Duodenal mucosa (tissue), 2 donors: ENCODE measurements around the gene C5orf52.
"Not testable (repeated sequence)": the region's sequence is repeated elsewhere in the genome, so short reads cannot be mapped to it uniquely, and the experiment has no call there.

ENCODE experiments used
- H3K27ac ChIP-seq: one replicate; pipeline ENCODE4 v1.7.0; 2013; ENCODE audit warnings: low read depth, low read length
- H3K27me3 ChIP-seq, 2 donors: one replicate each; pipeline ENCODE4 v1.7.0; 2013; ENCODE audit warnings: low read length in 2 of 2, control low read depth in 1 of 2; ENCODE audit not compliant: insufficient read depth in 2 of 2, control insufficient read depth in 1 of 2
- H3K36me3 ChIP-seq, 2 donors: one replicate each; pipeline ENCODE4 v1.7.0; 2013; ENCODE audit warnings: low read length in 2 of 2, control low read depth in 1 of 2; ENCODE audit not compliant: insufficient read depth in 2 of 2, control insufficient read depth in 1 of 2
- H3K4me1 ChIP-seq, 2 donors: one replicate each; pipeline ENCODE4 v1.7.0; 2013; ENCODE audit warnings: low read length in 2 of 2, control low read depth in 1 of 2; ENCODE audit not compliant: insufficient read depth in 2 of 2, control insufficient read depth in 1 of 2
- H3K4me3 ChIP-seq, 2 donors: one replicate each; pipeline ENCODE4 v1.7.0; 2013; ENCODE audit warnings: low read length in 2 of 2, low read depth in 1 of 2
- H3K9ac ChIP-seq, 2 donors: one replicate each; pipeline ENCODE4 v1.7.0; 2013; ENCODE audit warnings: low read length in 2 of 2, low read depth in 1 of 2
- H3K9me3 ChIP-seq, 2 donors: one replicate each; pipeline ENCODE4 v1.7.0; 2013; ENCODE audit warnings: low read length in 2 of 2, control low read depth in 1 of 2; ENCODE audit not compliant: control insufficient read depth in 1 of 2

The C5orf52 gene

DNA sequence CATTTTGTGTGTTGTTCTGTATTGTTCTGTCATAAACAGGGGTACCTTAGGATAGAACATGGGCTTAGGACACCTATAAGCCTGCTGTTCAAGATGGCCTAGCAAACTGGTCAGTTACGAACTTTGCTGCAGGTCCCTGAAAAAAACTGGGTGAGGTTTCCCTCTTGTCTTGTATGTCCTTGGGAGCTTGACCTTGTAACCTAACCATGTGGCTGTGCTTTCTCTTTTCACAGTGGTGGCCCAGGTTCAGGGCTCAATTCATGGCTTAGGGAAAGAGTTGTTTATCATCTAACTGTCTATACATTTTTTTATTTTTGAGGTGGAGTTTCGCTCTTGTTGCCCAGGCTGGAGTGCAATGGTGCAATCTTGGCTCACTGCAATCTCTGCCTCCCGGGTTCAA, 24.8 kb downstream of the C5orf52 start:
- H3K9ac ChIP-seq, H3K4me3 ChIP-seq, H3K4me1 ChIP-seq, H3K27me3 ChIP-seq, H3K36me3 ChIP-seq, H3K27ac ChIP-seq: not testable (repeated sequence)
- H3K9me3 ChIP-seq, result peaks cover 4 to 16% of the 10 kb centered on the region in 2 donors

DNA sequence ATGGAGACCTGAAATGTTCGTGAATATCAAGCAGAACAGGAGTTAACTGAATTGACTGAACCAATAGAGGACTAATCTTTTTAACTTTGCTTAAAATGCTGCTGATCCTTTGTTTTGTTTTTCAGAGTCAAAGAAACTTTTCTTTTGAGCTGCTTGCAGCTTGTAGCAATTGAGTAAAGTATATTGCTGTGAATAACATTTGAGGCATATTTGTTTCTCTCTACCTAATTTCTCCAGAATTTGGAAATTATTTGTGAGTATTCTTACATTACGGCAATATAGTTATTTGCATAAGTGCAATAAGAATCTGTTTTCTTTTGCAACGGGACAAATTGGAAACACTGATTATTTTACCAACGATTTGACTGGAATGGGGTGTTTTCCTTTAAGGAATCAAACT, 27.3 kb downstream of the C5orf52 start:
- peaks cover 4 to 16% of the 10 kb centered on the region in 2 donors for H3K9me3 ChIP-seq
- H3K27me3 ChIP-seq, H3K4me3 ChIP-seq, H3K9ac ChIP-seq, H3K4me1 ChIP-seq, H3K36me3 ChIP-seq, H3K27ac ChIP-seq: not testable (repeated sequence)

DNA sequence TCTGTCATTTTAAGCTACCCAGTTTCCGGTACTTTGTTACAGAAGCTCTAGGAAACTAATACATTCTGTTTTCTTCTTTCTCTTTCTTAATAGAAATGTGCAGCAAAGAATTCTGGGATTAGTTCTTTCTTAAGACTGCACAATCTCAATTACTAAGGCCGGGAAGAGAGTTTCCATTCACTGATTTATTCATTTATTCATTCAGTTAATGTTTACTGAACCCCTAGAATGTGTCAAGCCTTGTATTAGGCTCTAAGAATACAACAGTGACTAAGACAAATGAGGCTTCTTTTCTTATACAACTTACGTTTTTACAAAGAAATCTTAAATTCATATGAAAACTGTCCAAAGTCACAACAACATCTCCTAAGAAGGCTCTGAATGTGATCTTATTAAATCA, 32.4 kb downstream of the C5orf52 start:
- no peaks in the 10 kb centered on the region for H3K27me3 ChIP-seq
- peaks cover under 1 to 8% of the 10 kb centered on the region in 2 donors for H3K9me3 ChIP-seq
- no peak overlapping the region for H3K4me3 ChIP-seq
- no peak overlapping the region for H3K27ac ChIP-seq
- no peaks in the 10 kb centered on the region for H3K36me3 ChIP-seq
- no peaks in the 10 kb centered on the region for H3K4me1 ChIP-seq
- no peak overlapping the region for H3K9ac ChIP-seq

DNA sequence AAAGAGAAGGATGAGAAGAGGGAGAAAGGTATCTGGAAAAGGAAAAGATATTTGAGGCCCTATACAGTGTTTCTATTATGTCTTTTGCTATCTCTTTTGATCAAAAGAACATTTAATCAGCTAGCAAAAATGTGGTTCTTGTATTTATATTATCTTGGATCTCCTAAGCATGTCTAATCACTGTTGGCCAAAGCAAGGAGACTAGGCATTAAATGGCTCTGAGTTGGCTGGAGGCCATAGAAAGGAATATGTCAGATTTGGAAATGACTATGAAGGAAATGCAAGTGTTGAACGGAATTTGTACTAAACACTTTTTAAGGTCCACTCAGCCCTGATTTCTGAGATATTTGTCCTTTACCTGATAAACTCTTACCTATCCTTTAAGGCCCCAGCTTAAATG, 37.5 kb downstream of the C5orf52 start:
- Histone ChIP-seq H3K9ac (no peak overlapping the region), H3K4me1 (no peaks in the 10 kb centered on the region), H3K27ac (no peak overlapping the region), H3K36me3 (no peaks in the 10 kb centered on the region), H3K4me3 (no peak overlapping the region), H3K27me3 (no peaks in the 10 kb centered on the region), H3K9me3 (no peaks in the 10 kb centered on the region)

DNA sequence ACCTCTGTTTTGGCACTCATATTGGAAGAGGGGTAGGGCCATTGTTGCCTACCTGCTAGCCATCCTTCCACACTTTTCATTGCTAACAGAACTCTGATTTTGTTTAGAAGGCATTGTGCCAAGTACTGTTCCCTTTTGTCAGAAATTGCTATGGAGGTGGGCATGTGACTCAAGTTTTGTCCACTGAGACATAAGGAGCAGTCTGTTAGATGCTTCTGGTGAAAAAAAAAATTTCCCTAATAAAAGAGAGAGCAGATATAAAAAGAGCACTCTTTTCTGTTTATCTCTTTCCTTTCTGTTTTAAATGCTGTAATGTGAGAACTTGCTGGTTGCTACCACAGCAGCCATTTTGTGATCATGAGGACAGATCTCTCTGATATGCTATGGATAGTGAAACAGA, 38.0 kb downstream of the C5orf52 start:
- Histone ChIP-seq H3K4me1 (no peaks in the 10 kb centered on the region), H3K9me3 (no peaks in the 10 kb centered on the region), H3K27ac (no peak overlapping the region), H3K4me3 (no peak overlapping the region), H3K9ac (no peak overlapping the region), H3K36me3 (no peaks in the 10 kb centered on the region), H3K27me3 (no peaks in the 10 kb centered on the region)

DNA sequence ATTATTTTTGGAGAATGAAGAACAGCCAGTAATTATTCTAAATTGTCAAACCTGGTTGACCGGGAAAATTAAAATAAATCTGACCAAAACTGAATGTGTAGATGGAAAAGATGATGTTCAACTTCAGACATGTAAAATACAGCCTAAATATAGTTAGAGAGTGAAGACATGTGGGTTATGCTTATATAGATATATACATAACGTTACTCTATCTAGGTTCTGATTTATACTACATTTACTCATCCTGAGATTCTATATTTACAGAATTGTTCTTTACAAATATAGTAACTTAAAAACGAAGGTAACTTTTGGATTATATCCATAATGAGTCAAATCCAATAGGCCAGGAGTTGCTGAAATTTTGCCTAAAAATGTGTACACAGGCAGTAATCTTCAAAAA, 39.1 kb downstream of the C5orf52 start:
- Histone ChIP-seq H3K4me3 (no peak overlapping the region), H3K9me3 (no peaks in the 10 kb centered on the region), H3K4me1 (no peaks in the 10 kb centered on the region), H3K36me3 (no peaks in the 10 kb centered on the region), H3K27ac (no peak overlapping the region), H3K27me3 (no peaks in the 10 kb centered on the region), H3K9ac (no peak overlapping the region)

DNA sequence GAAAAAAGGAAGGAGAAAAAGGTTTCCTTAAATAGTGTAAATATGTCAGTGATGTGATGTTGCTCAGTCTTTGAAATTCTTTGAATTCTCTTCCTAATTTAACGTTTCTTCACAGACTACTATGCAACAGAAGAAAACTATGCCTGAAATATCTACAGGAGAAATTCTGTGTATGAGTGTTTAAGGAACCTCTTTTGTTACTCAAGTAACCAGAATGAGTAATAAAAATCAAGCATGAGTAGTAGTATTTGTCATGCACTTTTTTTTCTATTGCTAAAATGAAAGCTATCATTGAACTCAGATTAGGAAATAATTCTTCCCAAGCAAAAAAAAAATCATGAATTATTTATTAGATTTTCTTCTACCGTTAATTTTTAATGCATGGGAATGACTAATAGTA, 39.5 kb downstream of the C5orf52 start:
- no peak overlapping the region for H3K9ac ChIP-seq
- no peak overlapping the region for H3K4me3 ChIP-seq
- no peaks in the 10 kb centered on the region for H3K4me1 ChIP-seq
- no peaks in the 10 kb centered on the region for H3K27me3 ChIP-seq
- H3K9me3 ChIP-seq, result no peaks in the 10 kb centered on the region
- H3K27ac ChIP-seq, result no peak overlapping the region
- H3K36me3 ChIP-seq, result no peaks in the 10 kb centered on the region

DNA sequence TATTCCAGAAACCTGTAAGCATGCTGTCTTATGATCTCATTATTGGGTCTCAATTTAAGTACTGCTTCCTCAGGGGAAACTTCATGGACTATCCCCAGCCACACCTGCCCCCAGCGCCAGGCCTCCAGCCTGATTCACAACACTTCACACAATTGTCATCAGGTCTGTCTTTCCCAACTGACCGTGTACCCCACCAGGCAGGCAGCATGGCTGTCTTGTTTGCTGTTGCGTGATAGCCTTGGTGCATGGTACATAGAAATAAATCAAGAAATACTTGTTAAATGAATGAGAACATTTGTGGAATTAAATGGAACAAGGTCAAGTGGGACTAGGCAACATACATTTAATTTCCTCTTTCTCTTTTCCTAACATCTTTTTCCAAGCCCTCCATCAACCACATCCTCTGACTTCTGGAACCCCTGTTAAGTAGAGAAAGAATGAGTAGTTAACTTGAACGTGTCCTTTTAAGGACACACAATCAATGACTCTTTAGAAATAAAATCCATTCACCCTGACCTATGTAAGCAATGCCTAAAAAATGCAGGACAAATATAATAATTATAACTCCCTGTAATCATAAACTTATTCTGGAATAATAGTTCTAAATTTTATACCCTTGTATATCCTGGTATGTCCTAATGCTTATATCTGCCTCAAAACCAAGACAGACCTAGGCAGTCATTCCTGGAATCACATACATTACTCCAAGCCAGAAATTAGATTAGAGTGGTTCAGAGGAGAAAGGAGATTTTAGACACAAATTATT, 42.7 kb downstream of the C5orf52 start:
- Histone ChIP-seq H3K27ac (no peak overlapping the region), H3K9ac (no peak overlapping the region), H3K36me3 (no peaks in the 10 kb centered on the region), H3K9me3 (no peaks in the 10 kb centered on the region), H3K4me3 (no peak overlapping the region), H3K27me3 (no peaks in the 10 kb centered on the region), H3K4me1 (peaks cover 7 to 10% of the 10 kb centered on the region in 2 donors)

DNA sequence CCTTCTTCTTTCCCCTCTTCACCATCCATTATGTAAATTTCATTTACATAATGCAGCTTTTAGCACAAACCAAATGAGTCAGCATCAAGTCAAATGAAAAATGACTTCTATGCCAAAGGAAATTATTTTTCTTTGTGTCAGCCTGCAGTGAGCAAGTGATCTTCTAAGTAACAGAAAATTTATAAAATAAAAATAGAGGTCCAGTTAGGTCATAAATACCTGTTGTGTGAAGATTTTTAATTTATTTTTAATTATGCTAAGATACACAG, 43.2 kb downstream of the C5orf52 start:
- Histone ChIP-seq H3K27ac (no peak overlapping the region), H3K9ac (no peak overlapping the region)

DNA sequence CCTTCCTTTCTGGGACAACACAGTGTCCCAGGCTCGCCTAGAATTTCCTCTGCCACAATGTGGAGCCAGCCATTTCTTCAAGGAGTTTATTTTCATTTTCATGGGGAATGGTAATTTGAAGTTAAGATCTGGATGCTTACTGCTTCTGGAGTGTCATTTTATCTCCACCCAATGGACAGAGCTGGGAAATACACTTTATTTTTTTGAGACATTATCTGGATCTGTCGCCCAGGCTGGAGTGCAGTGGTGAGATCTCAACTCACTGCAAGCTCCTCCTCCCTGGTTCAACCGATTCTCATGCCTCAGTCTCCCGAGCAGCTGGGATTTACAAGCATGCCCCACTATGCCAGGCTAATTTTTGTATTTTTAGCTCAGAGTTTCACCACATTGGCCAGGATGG, 47.2 kb downstream of the C5orf52 start:
- H3K27me3 ChIP-seq, result no peaks in the 10 kb centered on the region
- no peak overlapping the region for H3K4me3 ChIP-seq
- H3K9ac ChIP-seq, result no peak overlapping the region
- no peak overlapping the region for H3K27ac ChIP-seq
- peaks cover 7 to 10% of the 10 kb centered on the region in 2 donors for H3K4me1 ChIP-seq
- no peaks in the 10 kb centered on the region for H3K36me3 ChIP-seq
- no peaks in the 10 kb centered on the region for H3K9me3 ChIP-seq

More for the DNA sequence above, 43.2 kb downstream of the C5orf52 start:
- H3K4me1 ChIP-seq, result peaks cover 7 to 10% of the 10 kb centered on the region in 2 donors
- no peaks in the 10 kb centered on the region for H3K27me3 ChIP-seq
- no peak overlapping the region for H3K4me3 ChIP-seq
- H3K9me3 ChIP-seq, result no peaks in the 10 kb centered on the region
- H3K36me3 ChIP-seq, result no peaks in the 10 kb centered on the region

DNA sequence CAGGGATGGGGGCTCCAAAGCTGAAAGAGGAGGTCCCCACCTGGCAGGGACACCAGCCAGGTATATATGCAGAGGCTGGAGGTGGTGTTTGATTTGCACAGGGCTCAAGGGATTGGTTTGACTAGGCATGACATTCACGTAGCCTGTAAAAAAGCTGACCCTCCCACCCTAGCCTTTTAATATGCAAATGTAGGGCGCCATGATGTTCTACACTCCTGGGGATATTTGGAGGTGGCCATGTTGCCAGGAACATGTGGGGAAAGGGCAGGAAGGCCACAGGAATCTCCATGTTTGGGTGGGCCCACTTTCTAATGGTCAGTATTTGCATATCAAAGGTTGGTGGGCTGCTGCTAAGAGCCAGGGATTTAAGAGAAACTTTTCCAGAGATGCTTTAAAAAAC, 47.9 kb downstream of the C5orf52 start:
- Histone ChIP-seq H3K4me1 (peaks cover 7 to 10% of the 10 kb centered on the region in 2 donors), H3K27me3 (no peaks in the 10 kb centered on the region), H3K36me3 (no peaks in the 10 kb centered on the region), H3K27ac (no peak overlapping the region), H3K9me3 (no peaks in the 10 kb centered on the region), H3K9ac (no peak overlapping the region), H3K4me3 (no peak overlapping the region)
